Stimulated activated CD4-positive, alpha-beta T cell treated with anti-CD3 and anti-CD28 coated beads, Interleukin-12 subunit alpha, Interleukin-12 subunit beta, amount 100 ng/mL, for 24 hours (primary cell): ENCODE data around the gene SLC6A17.

ENCODE experiments used
- DNase-seq, 2 experiments: peaks; one replicate each; pipeline ENCODE4 v3.0.0-alpha.2; 2020; ENCODE audit warnings: low read depth in 2 of 2

SLC6A17 gene

GRCh38 chr1:110174961-110175360 is 24.7 kb downstream of the SLC6A17 start:
- DNase-seq, result no peak

- no peak for DNase-seq
These were observed 26.1 kb downstream of the SLC6A17 start for GRCh38 chr1:110176299-110176956.

DNA sequence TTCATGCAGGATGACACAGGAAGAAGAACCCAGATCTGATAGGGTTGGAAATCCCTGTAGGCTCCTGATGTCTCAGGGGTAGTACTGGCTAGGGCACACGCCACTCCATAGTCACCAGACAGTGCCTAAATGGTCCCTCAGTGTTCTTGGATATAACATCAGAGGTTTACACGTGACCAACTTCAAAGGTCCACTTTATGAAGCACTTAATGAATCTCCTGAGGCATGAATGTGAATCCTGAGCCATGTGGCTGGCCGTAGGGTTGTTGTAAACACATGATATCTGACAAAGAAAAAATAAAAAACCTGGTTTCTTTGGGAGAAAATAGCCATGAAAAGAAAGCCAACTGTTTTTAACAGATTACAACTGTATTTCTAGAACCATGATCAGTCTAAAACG is 27.5 kb downstream of the SLC6A17 start:
- DNase-seq, result no peak

DNA sequence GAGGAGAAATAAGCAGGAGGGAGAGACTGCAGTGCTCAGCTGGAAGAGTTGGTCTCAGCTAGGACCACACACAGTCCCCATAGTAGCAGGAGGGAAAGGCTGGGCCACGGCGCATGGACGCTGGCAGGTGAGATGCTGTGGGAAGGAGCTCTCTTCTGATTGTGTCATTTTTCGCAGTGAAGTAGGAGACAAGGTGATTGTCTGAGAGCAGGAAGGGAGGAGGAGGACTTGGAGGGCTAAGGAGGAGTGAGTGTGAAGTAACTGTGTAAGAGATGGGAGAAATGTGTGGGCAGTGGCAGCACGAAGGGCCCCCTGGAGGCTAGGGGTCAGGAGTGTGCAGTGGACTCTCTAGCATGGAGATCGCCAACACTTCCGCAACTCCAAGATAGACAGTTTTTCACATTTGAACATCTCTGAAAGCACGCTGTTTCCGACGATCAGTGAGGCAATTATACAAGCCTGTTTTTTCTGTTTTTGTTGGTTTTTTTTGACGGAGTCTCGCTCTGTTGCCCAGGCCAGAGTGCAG is 33.4 kb downstream of the SLC6A17 start:
- DNase-seq, result no peak

- no peak for DNase-seq
These were observed 34.2 kb downstream of the SLC6A17 start for GRCh38 chr1:110184446-110184845.

DNA sequence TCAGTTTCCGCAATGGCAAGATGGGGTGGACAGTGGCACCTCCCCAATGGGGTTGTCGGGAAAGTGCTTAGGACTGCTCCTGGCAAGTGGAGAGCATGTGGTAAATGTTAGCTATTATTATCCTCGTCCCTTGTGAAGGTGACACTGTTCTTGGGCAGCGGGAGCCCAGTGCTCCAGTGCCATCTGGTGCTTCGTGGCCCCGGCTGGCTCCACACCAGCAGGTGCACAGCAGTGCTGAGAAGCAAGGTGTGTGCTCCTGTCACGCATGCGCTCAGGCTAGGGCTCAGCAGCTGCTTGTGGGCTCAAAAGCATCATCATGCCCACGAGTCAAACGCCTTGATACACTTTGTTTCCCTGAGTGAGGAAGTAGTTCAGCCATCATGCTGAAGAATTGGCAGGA is 34.9 kb downstream of the SLC6A17 start:
- no peak for DNase-seq

DNA sequence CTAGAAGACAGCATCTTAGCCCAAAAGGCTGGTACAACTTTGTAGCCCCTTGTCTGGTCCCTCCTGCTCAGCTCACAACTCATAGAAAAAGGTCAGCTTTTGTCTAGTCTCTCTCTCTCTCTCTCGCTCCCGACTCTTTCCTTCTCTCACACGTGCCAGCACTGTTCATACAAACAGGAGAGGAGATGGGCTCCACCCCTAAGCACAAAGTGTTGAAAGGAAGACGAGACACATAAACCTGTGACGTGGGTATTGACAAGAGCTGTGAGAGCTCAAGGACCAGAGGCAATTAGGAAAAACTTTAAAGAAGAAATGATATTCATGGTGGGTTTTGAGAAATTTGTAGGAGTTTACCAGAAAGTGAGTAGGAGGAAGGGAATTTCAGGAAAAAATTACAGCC is 36.3 kb downstream of the SLC6A17 start:
- no peak for DNase-seq

GRCh38 chr1:110187139-110187890 is 37.0 kb downstream of the SLC6A17 start:
- no peak for DNase-seq

DNA sequence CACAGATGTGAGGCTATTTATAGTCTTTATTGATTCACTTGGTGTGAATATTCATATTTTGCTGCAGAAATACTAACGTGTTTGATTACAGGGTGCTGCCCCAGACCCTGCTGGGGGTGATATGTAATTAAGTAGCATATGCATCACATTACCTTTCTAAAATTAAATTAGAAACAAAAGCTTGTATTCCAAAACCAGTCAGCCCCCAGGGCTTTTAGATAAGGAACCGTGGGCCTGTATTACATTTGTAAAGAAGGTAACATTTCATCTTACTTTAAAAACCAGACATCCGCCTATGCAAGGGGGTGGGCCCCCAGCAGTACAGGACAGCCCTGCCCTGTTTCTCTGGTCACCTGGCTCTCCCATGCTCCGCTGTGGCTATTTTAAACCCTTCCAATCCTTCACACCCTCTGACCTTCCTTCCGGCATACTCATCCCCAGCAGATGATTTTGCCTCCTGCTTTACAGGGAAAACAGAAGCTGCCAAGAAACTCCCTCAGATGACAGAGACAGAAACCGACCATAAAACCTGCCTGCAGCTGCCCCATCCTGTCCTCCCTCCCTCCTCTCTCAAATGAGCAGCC is 37.8 kb downstream of the SLC6A17 start:
- no peak for DNase-seq

DNA sequence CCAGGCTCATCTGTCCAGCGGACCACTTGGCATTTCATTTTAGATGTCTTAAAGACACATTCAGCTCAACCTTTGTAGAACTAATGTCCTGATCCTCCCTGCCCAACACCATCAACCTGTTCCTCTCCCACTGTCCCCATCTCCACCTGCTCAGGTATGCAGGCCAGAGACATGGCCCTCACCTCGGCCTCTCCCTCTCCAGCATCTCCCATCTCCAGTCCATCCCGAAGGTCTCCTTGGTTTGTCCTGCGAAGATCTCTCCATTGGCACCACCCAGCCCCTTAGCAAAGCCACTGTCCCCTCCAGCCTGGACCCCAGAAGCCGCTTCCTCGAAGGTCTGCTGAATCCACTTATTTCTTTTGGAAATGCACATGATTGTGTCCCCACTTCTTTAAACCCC is 38.9 kb downstream of the SLC6A17 start:
- no peak for DNase-seq

DNA sequence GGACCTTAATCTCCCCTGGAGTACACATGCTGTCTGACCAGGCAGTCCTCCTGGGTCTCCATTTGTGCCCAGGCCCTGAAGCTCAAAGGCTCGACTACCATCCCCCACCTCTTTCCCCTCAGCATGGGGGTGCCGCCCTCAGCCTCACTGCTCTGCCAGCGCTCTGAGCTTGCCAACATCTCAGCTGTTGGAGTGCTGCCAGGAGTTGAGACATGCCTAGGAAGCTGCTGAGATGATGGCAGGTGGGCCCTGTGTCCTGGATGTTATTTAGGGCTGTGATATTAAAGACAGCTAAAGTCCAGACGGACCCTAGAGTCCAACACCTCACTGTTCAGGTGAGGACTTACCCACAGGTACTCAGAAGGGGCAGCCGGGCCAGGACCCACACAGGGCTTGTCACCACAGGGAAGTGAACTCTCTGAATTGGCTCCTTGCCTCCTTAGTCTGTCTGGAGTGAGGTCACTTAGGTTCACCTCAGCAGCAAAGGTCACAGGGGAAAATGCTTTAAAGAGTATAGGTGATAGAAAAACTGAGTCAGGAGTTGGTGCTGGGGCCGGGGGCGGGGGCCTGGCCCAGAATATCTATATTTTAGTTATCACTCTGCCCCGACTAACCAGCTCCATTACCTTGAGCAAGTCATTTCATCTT is 40.1 kb downstream of the SLC6A17 start:
- DNase-seq, result no peak

GRCh38 chr1:110192541-110192940 is 42.2 kb downstream of the SLC6A17 start:
- DNase-seq, result no peak

GRCh38 chr1:110195196-110195595 is 44.9 kb downstream of the SLC6A17 start:
- DNase-seq, result no peak

DNA sequence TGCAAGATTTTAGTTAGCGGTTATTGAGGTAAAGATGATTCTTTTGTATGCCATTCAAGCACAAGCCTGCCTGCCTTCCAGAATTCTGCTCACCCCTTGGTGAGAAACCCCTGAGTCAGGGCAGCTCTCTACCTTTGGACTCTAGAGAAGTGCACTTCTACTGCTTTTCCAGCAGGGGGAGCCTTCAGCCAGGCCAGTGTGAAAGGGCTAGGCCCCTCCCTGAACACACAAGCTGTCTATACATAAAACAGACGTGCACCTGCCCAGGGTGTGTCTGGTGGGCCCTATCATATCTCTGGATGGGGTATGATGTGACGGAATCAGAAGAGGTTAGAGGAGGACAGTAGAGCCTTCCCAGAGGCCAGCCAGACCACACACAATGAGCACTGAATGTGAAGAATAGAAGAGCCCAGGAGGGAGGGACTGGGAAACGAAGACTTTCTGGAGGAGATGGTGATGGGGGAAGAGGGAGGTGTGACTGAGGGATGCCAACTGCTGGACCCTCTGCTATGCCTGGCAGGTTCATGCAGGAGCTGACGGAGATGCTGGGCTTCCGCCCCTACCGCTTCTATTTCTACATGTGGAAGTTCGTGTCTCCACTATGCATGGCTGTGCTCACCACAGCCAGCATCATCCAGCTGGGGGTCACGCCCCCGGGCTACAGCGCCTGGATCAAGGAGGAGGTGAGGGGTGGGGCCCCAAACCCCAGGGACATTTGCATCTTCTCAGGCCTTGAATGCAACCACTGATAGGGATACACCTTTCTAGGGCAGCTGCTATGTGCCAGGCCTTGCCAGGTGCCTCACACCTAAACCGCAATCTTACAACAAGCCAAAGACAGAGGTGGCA is 46.8 kb downstream of the SLC6A17 start:
- peak; percentile 12 to 23 for DNase-seq

DNA sequence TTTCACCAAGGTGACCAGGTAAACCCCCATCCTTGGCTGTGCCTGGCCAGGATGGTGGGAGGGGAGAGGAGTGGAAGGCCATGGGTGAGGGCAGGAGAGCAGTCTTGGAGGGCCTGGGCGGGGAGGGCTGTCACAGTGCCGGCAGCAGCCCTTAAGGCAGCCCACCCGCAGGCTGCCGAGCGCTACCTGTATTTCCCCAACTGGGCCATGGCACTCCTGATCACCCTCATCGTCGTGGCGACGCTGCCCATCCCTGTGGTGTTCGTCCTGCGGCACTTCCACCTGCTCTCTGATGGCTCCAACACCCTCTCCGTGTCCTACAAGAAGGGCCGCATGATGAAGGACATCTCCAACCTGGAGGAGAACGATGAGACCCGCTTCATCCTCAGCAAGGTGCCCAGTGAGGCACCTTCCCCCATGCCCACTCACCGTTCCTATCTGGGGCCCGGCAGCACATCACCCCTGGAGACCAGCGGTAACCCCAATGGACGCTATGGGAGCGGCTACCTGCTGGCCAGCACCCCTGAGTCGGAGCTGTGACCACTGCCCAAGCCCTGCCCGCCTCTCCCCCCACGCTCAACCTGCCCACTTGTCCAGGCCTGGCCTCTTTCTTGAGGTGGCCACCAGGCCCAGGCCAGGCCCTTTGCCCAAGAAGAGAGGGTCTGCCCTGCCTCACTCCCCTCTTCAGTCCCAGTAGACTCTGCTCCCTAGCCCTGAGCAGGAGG is 47.8 kb downstream of the SLC6A17 start:
- no peak for DNase-seq

DNA sequence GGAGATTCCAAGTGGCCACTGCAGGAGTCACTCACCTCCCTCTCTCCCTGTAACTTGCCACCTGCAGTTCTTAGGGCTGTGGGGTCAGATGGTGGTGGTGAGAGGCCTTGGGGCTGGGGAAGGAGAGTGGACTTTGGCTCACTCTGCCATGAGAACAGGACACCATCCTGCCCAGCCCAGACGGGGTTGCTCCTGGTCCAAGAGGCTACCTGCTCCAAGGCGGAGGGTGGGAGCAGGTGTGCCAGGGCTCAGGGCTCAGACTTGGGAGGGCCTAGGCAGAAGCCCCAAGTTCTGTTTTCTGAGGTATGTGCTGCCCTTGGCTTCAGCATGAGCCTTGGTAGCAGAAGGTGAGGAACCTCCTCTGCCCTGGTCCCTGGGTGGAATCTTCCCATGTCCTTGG is 48.5 kb downstream of the SLC6A17 start:
- no peak for DNase-seq

GRCh38 chr1:110200190-110200589 is 49.9 kb downstream of the SLC6A17 start:
- DNase-seq, result no peak

GRCh38 chr1:110200666-110201065 is 50.4 kb downstream of the SLC6A17 start:
- DNase-seq, result no peak

DNA sequence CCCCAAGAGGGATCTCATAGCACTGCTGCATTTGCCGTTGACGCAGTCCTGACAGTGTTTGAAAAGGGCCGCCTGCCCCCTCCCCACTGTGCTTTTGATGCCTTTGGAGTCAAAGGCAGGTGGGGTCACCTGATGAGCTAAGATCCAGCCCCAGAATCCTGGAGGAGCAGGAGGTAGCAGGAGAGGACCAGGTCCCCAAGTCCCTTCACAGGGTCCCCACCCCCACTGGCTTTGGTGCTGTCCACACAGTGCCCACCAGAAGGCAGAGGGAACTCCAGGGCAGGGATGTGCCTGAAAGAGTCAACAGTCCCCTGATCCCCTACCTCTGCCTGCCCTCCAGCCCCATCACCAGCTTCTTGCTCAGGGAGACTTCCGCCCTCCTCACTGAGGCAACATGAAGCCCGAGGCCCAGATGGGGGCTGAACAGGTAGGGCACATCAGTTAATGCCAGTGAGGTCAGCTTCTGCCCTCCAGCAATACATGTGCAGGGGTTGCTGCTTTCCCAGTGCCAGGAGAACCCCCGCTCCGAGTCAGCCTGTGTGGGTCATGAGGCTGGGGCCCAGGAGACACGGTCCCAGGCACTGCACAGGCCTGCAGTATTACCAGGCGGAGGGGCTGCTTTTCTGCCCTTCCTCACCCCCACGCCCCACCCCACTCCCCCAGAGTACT is 51.0 kb downstream of the SLC6A17 start:
- DNase-seq, result no peak

DNA sequence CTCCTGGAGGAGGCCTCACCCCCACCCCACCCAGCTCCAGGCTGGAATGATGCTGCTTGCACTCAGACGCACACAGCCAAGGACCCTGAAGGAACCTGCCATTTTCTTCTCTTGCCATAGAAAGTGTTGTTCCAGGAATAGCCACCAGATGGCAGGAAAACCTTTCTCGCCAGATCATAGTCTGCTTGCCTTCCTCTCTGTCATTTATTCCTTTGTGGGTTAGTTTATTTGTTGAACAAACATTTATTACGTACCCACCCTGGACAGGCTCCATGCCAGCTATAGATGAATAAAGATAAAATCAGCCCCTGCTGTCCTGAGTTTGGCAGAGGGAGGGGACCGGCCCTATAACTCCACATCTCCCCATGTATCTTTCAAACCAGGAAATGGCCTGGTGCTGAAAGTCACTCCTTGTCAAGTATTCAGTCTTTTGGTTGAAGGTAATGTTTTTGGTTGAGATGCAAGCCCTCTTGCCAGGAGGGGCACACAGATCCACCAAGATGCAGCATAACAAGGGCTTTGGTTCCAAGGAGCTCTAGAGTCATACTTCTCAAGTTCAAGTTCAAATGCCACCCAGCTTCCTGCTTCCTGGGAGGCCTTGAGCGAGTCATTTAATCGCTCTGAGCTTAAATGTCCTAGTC is 52.8 kb downstream of the SLC6A17 start:
- peak; percentile 28 to 62 for DNase-seq
